K562 (cell line): ENCODE results near the gene SLC6A6. TPM values are rescaled to one million over a fixed set of nuclear protein-coding genes. Genes with fewer than 3 reads are reported as not detected.
A peak's percentile ranks its signal among the peaks of the same experiment; 100 is the strongest.

Experiments
- ATAC-seq: fragments of 200-7000 bp; cut with Tn5 transposase; 3 replicates; pipeline ENCODE4 v1.9.1; 2020; ENCODE audit warnings: moderate library complexity
- BruUV-seq: library from RNA; stranded (reverse); fragments of 400-500 nt; replicated peaks from 2 replicates; lab custom pipeline; 2021; lab: Mats Ljungman, UMichigan
- CTCF ChIA-PET: fragments of 300-600 bp; formaldehyde crosslinking; extraction: SDS; loops from one replicate; lab custom pipeline; 2021; ENCODE audit warnings: low intra/inter-chr PET ratio; lab: Yijun Ruan, JAX
- POLR2A ChIA-PET: fragments of 300-600, 350-650 bp; sonication (Branson Sonifier 250); formaldehyde crosslinking; extraction: SDS; loops from one replicate; lab custom pipeline; 2021; ENCODE audit warnings: antibody characterized with exemption, inconsistent platforms; lab: Yijun Ruan, JAX
- DNase-seq, 4 experiments: peaks; one replicate each; pipeline versions ENCODE4 v3.0.0 to v3.0.0-alpha.2; 2011 to 2018; ENCODE audit warnings: low spot score in 3 of 4, mixed read lengths in 3 of 4; ENCODE audit errors: extremely low read depth in 1 of 4
- FAIRE-seq: peaks from 2 replicates; lab custom pipeline; 2011; peaks lifted over from hg19 to GRCh38; lab: Jason Lieb, UNC
- H2AFZ ChIP-seq: 2 replicates; pipeline ENCODE4 v1.6.0; 2011; ENCODE audit warnings: low read depth, low read length, control low read depth, inconsistent platforms
- H3K27ac ChIP-seq: fragments of 200-600 bp; 3 replicates; pipeline ENCODE4 v1.8.0; 2011; ENCODE audit warnings: low read depth, mild to moderate bottlenecking, control low read depth, inconsistent platforms, low read length, moderate library complexity, mixed read lengths; ENCODE audit errors: extremely low read depth
- H3K27me3 ChIP-seq, 2 experiments: fragments of 300-600 bp in 1 of 2; 2 replicates in 1 of 2; 3 replicates in 1 of 2; pipeline versions ENCODE4 v1.6.0 to v1.8.0; 2011; ENCODE audit warnings: inconsistent platforms in 2 of 2, low read length in 2 of 2, mild to moderate bottlenecking in 1 of 2, mixed read lengths in 1 of 2, moderate library complexity in 1 of 2; ENCODE audit not compliant: control insufficient read depth in 2 of 2, insufficient read depth in 2 of 2
- H3K36me3 ChIP-seq: fragments of 300-600 bp; 3 replicates; pipeline ENCODE4 v1.8.0; 2011; ENCODE audit warnings: mild to moderate bottlenecking, low read length, inconsistent platforms; ENCODE audit not compliant: control insufficient read depth, insufficient read depth
- H3K4me1 ChIP-seq, 2 experiments: fragments of 200-600 bp in 1 of 2; replicated peaks in 1 of 2; 2 replicates in 1 of 2; 3 replicates in 1 of 2; pipeline versions ENCODE4 v1.5.1 to v1.8.0; 2011; ENCODE audit warnings: inconsistent platforms in 2 of 2, low read length in 2 of 2, mild to moderate bottlenecking in 1 of 2, mixed read lengths in 1 of 2, moderate library complexity in 1 of 2; ENCODE audit not compliant: control insufficient read depth in 2 of 2, insufficient read depth in 2 of 2
- H3K4me2 ChIP-seq: 2 replicates; pipeline ENCODE4 v1.6.1; 2011; ENCODE audit warnings: low read length, control low read depth, inconsistent platforms, mixed read lengths; ENCODE audit not compliant: insufficient read depth
- H3K4me3 ChIP-seq: fragments of 200-600 bp; sonication (generic), shearing (Covaris generic); 2 replicates; pipeline ENCODE4 v1.5.1; 2016; ENCODE audit warnings: control low read depth, inconsistent platforms
- H3K79me2 ChIP-seq: fragments of 200-600 bp; 3 replicates; pipeline ENCODE4 v1.8.0; 2011; ENCODE audit warnings: low read length, inconsistent platforms; ENCODE audit not compliant: control insufficient read depth, insufficient read depth
- H3K9ac ChIP-seq, 2 experiments: 2 replicates each; pipeline versions ENCODE4 v1.6.0 to v1.6.1; 2011; ENCODE audit warnings: low read depth in 2 of 2, low read length in 2 of 2, control low read depth in 1 of 2, inconsistent platforms in 1 of 2, mild to moderate bottlenecking in 1 of 2, mixed read lengths in 1 of 2; ENCODE audit not compliant: insufficient read depth in 1 of 2
- H3K9me1 ChIP-seq: one replicate; pipeline ENCODE4 v1.6.0; 2011; ENCODE audit warnings: inconsistent platforms, mild to moderate bottlenecking, low read length, moderate library complexity; ENCODE audit not compliant: control insufficient read depth, insufficient read depth
- H3K9me3 ChIP-seq: replicated peaks from 2 replicates; pipeline ENCODE4 v1.5.1; 2011; ENCODE audit warnings: low read depth, low read length, inconsistent platforms; ENCODE audit not compliant: control insufficient read depth, insufficient read depth
- H4K20me1 ChIP-seq: replicated peaks from 2 replicates; pipeline ENCODE4 v1.6.1; 2011; ENCODE audit warnings: low read length, inconsistent platforms, mixed read lengths; ENCODE audit not compliant: control insufficient read depth, insufficient read depth
- ADNP ChIP-seq: fragments of 200-800 bp; sonication (Bioruptor generic); IDR thresholded peaks from 2 replicates; pipeline ENCODE4 v1.6.1; 2016; ENCODE audit warnings: missing genetic modification characterization, missing compliant biosample characterization
- BCOR ChIP-seq: fragments of 450-650 bp; IDR thresholded peaks from 2 replicates; pipeline ENCODE4 v1.6.1; 2016
- CBX1 ChIP-seq: sonication (generic); IDR thresholded peaks from 2 replicates; pipeline ENCODE4 v1.6.1; 2016; ENCODE audit warnings: antibody characterized with exemption, low read depth, mild to moderate bottlenecking
- CBX3 ChIP-seq, 2 experiments: IDR thresholded peaks; 1 replicate in 1 of 2; 2 replicates in 1 of 2; pipeline ENCODE4 v1.6.1; 2012; ENCODE audit warnings: inconsistent platforms in 2 of 2, low read length in 2 of 2, borderline replicate concordance in 1 of 2, control low read depth in 1 of 2
- KDM1A ChIP-seq, 2 experiments: fragments of 450-650 bp; IDR thresholded peaks; 2 replicates each; pipeline ENCODE4 v1.6.1; 2016; ENCODE audit warnings: mild to moderate bottlenecking in 2 of 2
- NBN ChIP-seq: fragments of 450-650 bp; IDR thresholded peaks from 2 replicates; pipeline ENCODE4 v1.6.1; 2016; ENCODE audit warnings: low read depth, mild to moderate bottlenecking
- NFE2 ChIP-seq: IDR thresholded peaks from 2 replicates; pipeline ENCODE4 v1.6.1; 2014; ENCODE audit warnings: antibody characterized with exemption, low read depth
- RBM25 ChIP-seq: fragments of 200-400 bp; formaldehyde crosslinking; IDR thresholded peaks from 2 replicates; pipeline ENCODE4 v1.6.1; 2018; ENCODE audit warnings: low read length, low read depth, moderate library complexity; ENCODE audit not compliant: severe bottlenecking
- RFX7 ChIP-seq: fragments of 250-450 bp; sonication (Bioruptor Pico); IDR thresholded peaks from 2 replicates; pipeline ENCODE4 v1.5.1; 2021; ENCODE audit warnings: mild to moderate bottlenecking
- SMAD3 ChIP-seq: fragments of 450-650 bp; formaldehyde crosslinking; conservative IDR thresholded peaks from 2 replicates; pipeline ENCODE4 v1.4.0; 2020; ENCODE audit warnings: mild to moderate bottlenecking
- TRIM24 ChIP-seq, 2 experiments: fragments of 450-650 bp; IDR thresholded peaks; 2 replicates each; pipeline ENCODE4 v1.6.1; 2016
- TRIM28 ChIP-seq: fragments of 450-650 bp; IDR thresholded peaks from 2 replicates; pipeline ENCODE4 v1.6.1; 2017
- ZNF444 ChIP-seq: fragments of 250-450 bp; sonication (Bioruptor Pico); IDR thresholded peaks from 2 replicates; pipeline ENCODE4 v1.4.0; 2020; ENCODE audit warnings: mild to moderate bottlenecking, moderate library complexity
- WGBS: fragments of 100-300 bp; shearing (Covaris generic); methylation state at CpG from one replicate; pipeline ENCODE4 v1.1.6; 2016; ENCODE audit warnings: low coverage, mixed read lengths; ENCODE audit not compliant: insufficient coverage; ENCODE audit errors: missing lambda C conversion rate; 5-methylcytosine and 5-hydroxymethylcytosine counted together
- in situ Hi-C: fragments of 300-500 bp; cut with MboI; formaldehyde crosslinking; loops from 4 replicates; pipeline ENCODE4 v1.15.0; 2018; ENCODE audit warnings: inconsistent platforms, mixed read lengths
- intact Hi-C: fragments of 100-400 bp; cut with micrococcal nuclease; formaldehyde crosslinking; loops from 2 replicates; pipeline ENCODE4 v1.14.2; 2022
- polyA plus RNA-seq, 8 experiments: library from polyadenylated mRNA; depleted of rRNA in 4 of 8; stranded (reverse) in 5 of 8; unstranded in 3 of 8; fragments of >200 nt; fragmentation: Nextera tagmentation in 2 of 8; fragmentation: Illumina TruSeq in 1 of 8; extraction: Ambion mirVana in 2 of 8; extraction: Trizol in 1 of 8; gene quantifications; 2 replicates each; pipeline versions ENCODE4 v1.2.1 to v1.2.3, GENCODE V29; 2011 to 2014; ENCODE audit warnings: inconsistent platforms in 1 of 8, missing spikeins in 1 of 8
- total RNA-seq, 7 experiments: library from RNA; depleted of rRNA in 6 of 7; stranded (reverse); fragments of >200 nt in 6 of 7; fragmentation: Illumina TruSeq in 2 of 7; extraction: Trizol in 2 of 7; gene quantifications; 2 replicates each; pipeline versions ENCODE4 v1.2.1 to v1.2.3, GENCODE V29; 2011 to 2021; ENCODE audit warnings: low replicate concordance in 1 of 7
- TF ChIP-seq, protein P1 (sequence below): sonication (generic); formaldehyde crosslinking; IDR thresholded peaks from 2 replicates; pipeline ENCODE4 v1.8.1; 2023; ENCODE audit warnings: mild to moderate bottlenecking, missing genetic modification reagents
- TF ChIP-seq, protein P2 (sequence below), 2 experiments: IDR thresholded peaks; 2 replicates each; pipeline ENCODE4 v1.6.1; 2011; ENCODE audit warnings: borderline replicate concordance in 1 of 2, control low read depth in 1 of 2, low read depth in 1 of 2, low read length in 1 of 2, mild to moderate bottlenecking in 1 of 2, mixed read lengths in 1 of 2, moderate library complexity in 1 of 2; ENCODE audit not compliant: insufficient read depth in 1 of 2, insufficient read length in 1 of 2, poor library complexity in 1 of 2, severe bottlenecking in 1 of 2; ENCODE audit errors: extremely low read depth in 1 of 2
- TF ChIP-seq, protein P3 (sequence below), 3 experiments: IDR thresholded peaks in 2 of 3; conservative IDR thresholded peaks in 1 of 3; 2 replicates each; pipeline ENCODE4 v1.5.1; 2011 to 2012; ENCODE audit warnings: low read length in 3 of 3, mild to moderate bottlenecking in 3 of 3, control low read depth in 2 of 3, improper control_type of control experiment in 1 of 3, inconsistent platforms in 1 of 3, low read depth in 1 of 3, mixed read lengths in 1 of 3, moderate library complexity in 1 of 3; ENCODE audit not compliant: insufficient read depth in 2 of 3

The SLC6A6 gene
- total and polyA plus RNA-seq, 9 of the 15 experiments (the other 6 are each of a cell fraction or from before 2014, with no cell fraction given): 12.3 to 203 (median 93.2) TPM

DNA sequence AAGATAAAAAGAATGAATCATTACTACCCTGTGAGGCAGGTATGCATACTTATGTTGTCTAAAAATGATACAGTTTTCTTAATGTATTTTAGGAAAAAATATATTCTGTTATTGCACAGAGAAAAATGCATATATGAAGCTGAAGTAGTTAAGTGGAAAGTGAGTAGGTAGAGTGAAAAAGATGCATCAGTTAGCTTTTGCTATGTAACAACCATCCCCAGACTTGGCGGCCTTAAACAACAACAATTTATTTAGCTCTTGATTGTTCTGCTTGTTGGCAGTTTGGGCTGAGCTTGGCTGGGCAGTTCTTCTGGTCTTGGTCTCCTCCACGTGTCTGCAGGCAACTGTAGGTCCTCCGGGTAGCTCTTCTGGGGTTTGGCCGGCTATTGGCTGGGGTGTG lies 45.7 kb downstream of the SLC6A6 start:
- Histone ChIP-seq H3K79me2 (peaks cover 20% of the 10 kb centered on the region), H3K27me3 (no peaks in the 10 kb centered on the region), H2AFZ (no peak overlapping the region), H3K9me3 (peaks cover 2% of the 10 kb centered on the region), H3K27ac (no peak overlapping the region), H3K4me3 (no peak overlapping the region), H3K9me1 (peaks cover 5% of the 10 kb centered on the region), H3K36me3 (peaks cover 96% of the 10 kb centered on the region), H3K4me2 (no peak overlapping the region), H3K4me1 (peaks cover 2 to 4% of the 10 kb centered on the region in 2 experiments; a peak in 2 of 5 replicates), H3K9ac (no peak overlapping the region), H4K20me1 (peaks cover 3% of the 10 kb centered on the region; the same call in 1 of the 2 replicates)
- ChIA-PET CTCF (no interaction called here), POLR2A (interaction anchor here (0.6 to 3.0 kb wide), 3 partner anchors 10 to 192 kb away, joined by 3 to 10 read pairs (median 3); no protein-coding TSS in a partner anchor)
- FAIRE-seq: no peak
- no peak for DNase-seq
- no TSS peak for BruUV-seq
- no peak for ATAC-seq
- TF ChIP-seq, protein P1, sequence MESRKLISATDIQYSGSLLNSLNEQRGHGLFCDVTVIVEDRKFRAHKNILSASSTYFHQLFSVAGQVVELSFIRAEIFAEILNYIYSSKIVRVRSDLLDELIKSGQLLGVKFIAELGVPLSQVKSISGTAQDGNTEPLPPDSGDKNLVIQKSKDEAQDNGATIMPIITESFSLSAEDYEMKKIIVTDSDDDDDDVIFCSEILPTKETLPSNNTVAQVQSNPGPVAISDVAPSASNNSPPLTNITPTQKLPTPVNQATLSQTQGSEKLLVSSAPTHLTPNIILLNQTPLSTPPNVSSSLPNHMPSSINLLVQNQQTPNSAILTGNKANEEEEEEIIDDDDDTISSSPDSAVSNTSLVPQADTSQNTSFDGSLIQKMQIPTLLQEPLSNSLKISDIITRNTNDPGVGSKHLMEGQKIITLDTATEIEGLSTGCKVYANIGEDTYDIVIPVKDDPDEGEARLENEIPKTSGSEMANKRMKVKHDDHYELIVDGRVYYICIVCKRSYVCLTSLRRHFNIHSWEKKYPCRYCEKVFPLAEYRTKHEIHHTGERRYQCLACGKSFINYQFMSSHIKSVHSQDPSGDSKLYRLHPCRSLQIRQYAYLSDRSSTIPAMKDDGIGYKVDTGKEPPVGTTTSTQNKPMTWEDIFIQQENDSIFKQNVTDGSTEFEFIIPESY (CRISPR knock-in tag): peak; percentile 97
- TF ChIP-seq KDM1A (IDR thresholded peaks at IDR 0.05) (peak in 1 of 2 experiments; percentile 58; a peak in 2 of 4 replicates), ADNP (tag) (peak; percentile 60; the same call in 1 of the 2 replicates), NFE2 (no peak), RFX7 (CRISPR knock-in tag) (no peak), BCOR (peak; percentile 87), TRIM28 (peak; percentile 85), CBX1 (peak; percentile 70; the same call in 1 of the 2 replicates), NBN (0 out of 2 replicates have a peak, but pooled peaks have one; percentile 27), CBX3 (IDR thresholded peaks at IDR 0.05; ENCODE audit: borderline replicate concordance in 1 of 2, low read length in 2 of 2) (peak in 1 of 2 experiments; percentile 94; a peak in 2 of 3 replicates), ZNF444 (no peak), TRIM24 (IDR thresholded peaks at IDR 0.05) (peak in 1 of 2 experiments; percentile 51; a peak in 1 of 4 replicates), RBM25 (peak; percentile 92), SMAD3 (CRISPR knock-in tag) (no peak)
- TF ChIP-seq, protein P2, sequence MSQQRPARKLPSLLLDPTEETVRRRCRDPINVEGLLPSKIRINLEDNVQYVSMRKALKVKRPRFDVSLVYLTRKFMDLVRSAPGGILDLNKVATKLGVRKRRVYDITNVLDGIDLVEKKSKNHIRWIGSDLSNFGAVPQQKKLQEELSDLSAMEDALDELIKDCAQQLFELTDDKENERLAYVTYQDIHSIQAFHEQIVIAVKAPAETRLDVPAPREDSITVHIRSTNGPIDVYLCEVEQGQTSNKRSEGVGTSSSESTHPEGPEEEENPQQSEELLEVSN (IDR thresholded peaks at IDR 0.05; ENCODE audit: borderline replicate concordance in 1 of 2, extremely low read depth in 1 of 2, insufficient read depth in 1 of 2, insufficient read length in 1 of 2, low read depth in 1 of 2, low read length in 1 of 2, poor library complexity in 1 of 2, severe bottlenecking in 1 of 2): no peak
- TF ChIP-seq, protein P3, sequence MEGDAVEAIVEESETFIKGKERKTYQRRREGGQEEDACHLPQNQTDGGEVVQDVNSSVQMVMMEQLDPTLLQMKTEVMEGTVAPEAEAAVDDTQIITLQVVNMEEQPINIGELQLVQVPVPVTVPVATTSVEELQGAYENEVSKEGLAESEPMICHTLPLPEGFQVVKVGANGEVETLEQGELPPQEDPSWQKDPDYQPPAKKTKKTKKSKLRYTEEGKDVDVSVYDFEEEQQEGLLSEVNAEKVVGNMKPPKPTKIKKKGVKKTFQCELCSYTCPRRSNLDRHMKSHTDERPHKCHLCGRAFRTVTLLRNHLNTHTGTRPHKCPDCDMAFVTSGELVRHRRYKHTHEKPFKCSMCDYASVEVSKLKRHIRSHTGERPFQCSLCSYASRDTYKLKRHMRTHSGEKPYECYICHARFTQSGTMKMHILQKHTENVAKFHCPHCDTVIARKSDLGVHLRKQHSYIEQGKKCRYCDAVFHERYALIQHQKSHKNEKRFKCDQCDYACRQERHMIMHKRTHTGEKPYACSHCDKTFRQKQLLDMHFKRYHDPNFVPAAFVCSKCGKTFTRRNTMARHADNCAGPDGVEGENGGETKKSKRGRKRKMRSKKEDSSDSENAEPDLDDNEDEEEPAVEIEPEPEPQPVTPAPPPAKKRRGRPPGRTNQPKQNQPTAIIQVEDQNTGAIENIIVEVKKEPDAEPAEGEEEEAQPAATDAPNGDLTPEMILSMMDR (IDR thresholded peaks at IDR 0.05 in 2 of 3, conservative IDR thresholded peaks at IDR 0.05 in 1 of 3; ENCODE audit: insufficient read depth in 2 of 3, low read depth in 1 of 3, low read length in 3 of 3): no peak
- intact Hi-C loops (no loop called here), in situ Hi-C loops (no loop called here)
- WGBS: 72% methylated on average over 4 of the region's 4 CpGs
